ENCODE measurements around the gene GALNT12. TPM values are rescaled to one million over a fixed set of nuclear protein-coding genes. Genes with fewer than 3 reads are reported as not detected.
A peak's percentile ranks its signal among the peaks of the same experiment; 100 is the strongest.

Gene GALNT12
- polyA plus RNA-seq, 1 donor (not counting 4 experiments of a cell fraction or from before 2014, with no cell fraction given) = 1.8 TPM

DNA sequence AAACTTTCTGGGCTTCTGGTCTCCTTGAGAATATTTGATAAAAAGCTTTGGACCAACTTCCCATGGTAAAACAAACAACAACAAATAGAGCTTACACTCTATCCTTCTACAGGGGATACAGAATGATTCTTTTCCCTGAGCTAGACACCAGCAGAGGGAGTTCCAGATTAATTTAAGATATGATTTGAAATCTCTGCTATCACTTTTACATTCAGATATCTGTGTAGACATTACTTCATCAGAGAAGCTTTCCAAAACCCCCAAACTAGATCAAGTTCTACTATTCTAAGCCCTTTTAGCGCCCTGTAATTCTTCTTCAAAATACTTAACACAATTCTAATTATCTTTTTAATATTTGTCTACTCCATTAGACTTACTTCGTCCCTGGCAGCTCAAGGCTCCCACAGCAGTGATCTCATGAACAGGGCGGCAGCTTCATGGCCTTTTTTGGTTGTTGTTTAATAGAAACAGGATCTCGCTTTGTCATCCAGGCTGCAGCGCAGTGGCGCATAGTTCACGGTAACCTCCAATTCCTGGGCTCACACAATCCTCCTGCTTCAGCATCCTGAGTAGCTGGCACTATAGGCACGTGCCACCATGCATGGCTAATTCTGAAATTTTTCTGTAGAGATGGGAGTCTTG, 955 bp upstream of the GALNT12 start:
- no peaks in the 10 kb centered on the region for H3K36me3 ChIP-seq (ENCODE audit: control insufficient read depth in 2 of 2, extremely low read depth in 1 of 2, insufficient read depth in 2 of 2, low read length in 2 of 2)
- H3K4me3 ChIP-seq (ENCODE audit: control insufficient read depth in 2 of 3, extremely low read depth in 1 of 3, insufficient read depth in 2 of 3, low read depth in 1 of 3, low read length in 3 of 3) = no peak overlapping the region
- no peak for TF ChIP-seq EZH2 (IDR thresholded peaks at IDR 0.05; ENCODE audit: low read length)
- TF ChIP-seq, protein P1, sequence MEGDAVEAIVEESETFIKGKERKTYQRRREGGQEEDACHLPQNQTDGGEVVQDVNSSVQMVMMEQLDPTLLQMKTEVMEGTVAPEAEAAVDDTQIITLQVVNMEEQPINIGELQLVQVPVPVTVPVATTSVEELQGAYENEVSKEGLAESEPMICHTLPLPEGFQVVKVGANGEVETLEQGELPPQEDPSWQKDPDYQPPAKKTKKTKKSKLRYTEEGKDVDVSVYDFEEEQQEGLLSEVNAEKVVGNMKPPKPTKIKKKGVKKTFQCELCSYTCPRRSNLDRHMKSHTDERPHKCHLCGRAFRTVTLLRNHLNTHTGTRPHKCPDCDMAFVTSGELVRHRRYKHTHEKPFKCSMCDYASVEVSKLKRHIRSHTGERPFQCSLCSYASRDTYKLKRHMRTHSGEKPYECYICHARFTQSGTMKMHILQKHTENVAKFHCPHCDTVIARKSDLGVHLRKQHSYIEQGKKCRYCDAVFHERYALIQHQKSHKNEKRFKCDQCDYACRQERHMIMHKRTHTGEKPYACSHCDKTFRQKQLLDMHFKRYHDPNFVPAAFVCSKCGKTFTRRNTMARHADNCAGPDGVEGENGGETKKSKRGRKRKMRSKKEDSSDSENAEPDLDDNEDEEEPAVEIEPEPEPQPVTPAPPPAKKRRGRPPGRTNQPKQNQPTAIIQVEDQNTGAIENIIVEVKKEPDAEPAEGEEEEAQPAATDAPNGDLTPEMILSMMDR (optimal IDR thresholded peaks at IDR 0.05 in 1 of 3, IDR thresholded peaks at IDR 0.05 in 1 of 3, conservative IDR thresholded peaks at IDR 0.05 in 1 of 3; ENCODE audit: extremely low read depth in 1 of 3, insufficient read depth in 2 of 3, low read length in 3 of 3) = peak in 1 of 3 experiments; percentile 32
- no peak for DNase-seq (ENCODE audit: low read depth, low spot score)
- H3K27ac ChIP-seq (ENCODE audit: control insufficient read depth, insufficient read depth, low read length) = no peak overlapping the region
- dilution Hi-C loops (cut with MboI; ENCODE audit: extremely low pct_ligation_motif_present, low sequenced_read_pairs) = no loop called here
- peaks cover 39% of the 10 kb centered on the region for H3K4me1 ChIP-seq (ENCODE audit: control insufficient read depth, extremely low read depth, insufficient read depth, low read length)
- no peaks in the 10 kb centered on the region for H3K79me2 ChIP-seq (ENCODE audit: control insufficient read depth, insufficient read depth, low read length)
- no peaks in the 10 kb centered on the region for H3K27me3 ChIP-seq (ENCODE audit: control insufficient read depth, extremely low read depth, insufficient read depth, low read length)
- H2AFZ ChIP-seq (ENCODE audit: control insufficient read depth, low read length) = no peak overlapping the region
- H3K9ac ChIP-seq (ENCODE audit: control insufficient read depth, extremely low read depth, insufficient read depth, low read length) = no peak overlapping the region
- H3K9me1 ChIP-seq (ENCODE audit: control insufficient read depth, extremely low read depth, insufficient read depth, low read length) = no peaks in the 10 kb centered on the region
- H4K20me1 ChIP-seq (ENCODE audit: control insufficient read depth, extremely low read depth, insufficient read depth, low read length) = no peaks in the 10 kb centered on the region
- FAIRE-seq = no peak
- H3K4me2 ChIP-seq (ENCODE audit: control insufficient read depth, extremely low read depth, insufficient read depth, low read depth, low read length) = no peak overlapping the region
- no peaks in the 10 kb centered on the region for H3K9me3 ChIP-seq (ENCODE audit: control insufficient read depth, low read depth, low read length)

DNA sequence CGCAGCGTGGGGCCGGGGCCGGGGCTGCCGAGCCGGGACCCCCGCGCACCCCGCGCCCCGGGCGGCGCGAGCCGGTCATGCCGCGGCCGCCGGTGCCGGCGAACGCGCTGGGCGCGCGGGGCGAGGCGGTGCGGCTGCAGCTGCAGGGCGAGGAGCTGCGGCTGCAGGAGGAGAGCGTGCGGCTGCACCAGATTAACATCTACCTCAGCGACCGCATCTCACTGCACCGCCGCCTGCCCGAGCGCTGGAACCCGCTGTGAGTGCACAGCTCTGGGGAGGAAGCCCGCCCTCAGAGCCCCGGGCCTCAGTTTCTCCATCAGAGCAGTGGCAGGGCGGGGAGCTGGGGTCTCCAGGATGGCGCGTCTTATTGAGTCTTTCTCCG, 335 bp downstream of the GALNT12 start:
- no peak for FAIRE-seq
- Histone ChIP-seq H3K9me1 (ENCODE audit: control insufficient read depth, extremely low read depth, insufficient read depth, low read length) (no peaks in the 10 kb centered on the region), H3K4me3 (ENCODE audit: control insufficient read depth in 2 of 3, extremely low read depth in 1 of 3, insufficient read depth in 2 of 3, low read depth in 1 of 3, low read length in 3 of 3) (peak overlapping the region; percentile 37 to 75 (median 75)), H3K27ac (ENCODE audit: control insufficient read depth, insufficient read depth, low read length) (no peak overlapping the region), H3K36me3 (ENCODE audit: control insufficient read depth in 2 of 2, extremely low read depth in 1 of 2, insufficient read depth in 2 of 2, low read length in 2 of 2) (no peaks in the 10 kb centered on the region), H3K9ac (ENCODE audit: control insufficient read depth, extremely low read depth, insufficient read depth, low read length) (peak overlapping the region; percentile 47), H2AFZ (ENCODE audit: control insufficient read depth, low read length) (peak overlapping the region; percentile 27), H4K20me1 (ENCODE audit: control insufficient read depth, extremely low read depth, insufficient read depth, low read length) (no peaks in the 10 kb centered on the region), H3K79me2 (ENCODE audit: control insufficient read depth, insufficient read depth, low read length) (no peaks in the 10 kb centered on the region), H3K4me2 (ENCODE audit: control insufficient read depth, extremely low read depth, insufficient read depth, low read depth, low read length) (peak overlapping the region; percentile 83), H3K27me3 (ENCODE audit: control insufficient read depth, extremely low read depth, insufficient read depth, low read length) (no peaks in the 10 kb centered on the region), H3K9me3 (ENCODE audit: control insufficient read depth, low read depth, low read length) (no peaks in the 10 kb centered on the region), H3K4me1 (ENCODE audit: control insufficient read depth, extremely low read depth, insufficient read depth, low read length) (peaks cover 34% of the 10 kb centered on the region)
- no peak for DNase-seq (ENCODE audit: low read depth, low spot score)
- TF ChIP-seq EZH2 (IDR thresholded peaks at IDR 0.05; ENCODE audit: low read length) = no peak
- TF ChIP-seq, protein P1 (optimal IDR thresholded peaks at IDR 0.05 in 1 of 3, IDR thresholded peaks at IDR 0.05 in 1 of 3, conservative IDR thresholded peaks at IDR 0.05 in 1 of 3; ENCODE audit: extremely low read depth in 1 of 3, insufficient read depth in 2 of 3, low read length in 3 of 3) = no peak
- dilution Hi-C loops (cut with MboI; ENCODE audit: extremely low pct_ligation_motif_present, low sequenced_read_pairs) = no loop called here
